SK-N-MC (cell line): ENCODE data around the gene PDE6A.

Experiments used
- EZH2 ChIP-seq: fragments of 200-600 bp; sonication (generic); IDR thresholded peaks from one replicate; pipeline ENCODE4 v1.6.1; 2017; ENCODE audit warnings: antibody characterized with exemption
- POLR2AphosphoS5 ChIP-seq: IDR thresholded peaks from 2 replicates; pipeline ENCODE4 v1.6.1; 2012; ENCODE audit warnings: mild to moderate bottlenecking, low read depth, low read length, borderline replicate concordance

- TF ChIP-seq POLR2AphosphoS5 (no peak), EZH2 (no peak)
Measured at GRCh38 chr5:149912226-149912871, 32.2 kb downstream of the PDE6A start.
